AG04450 (cell line): ENCODE results near the gene DBNL. TPM values are rescaled to one million over a fixed set of nuclear protein-coding genes. Genes with fewer than 3 reads are reported as not detected.

ENCODE experiments used
- CTCF ChIA-PET: fragments of 300-600, 350-600 bp; formaldehyde crosslinking; extraction: SDS; loops from one replicate; lab custom pipeline; 2022; ENCODE audit warnings: antibody characterized with exemption, inconsistent platforms; lab: Charles Lee
- POLR2A ChIA-PET: fragments of 350-600 bp; formaldehyde crosslinking; extraction: SDS; loops from one replicate; lab custom pipeline; 2021; ENCODE audit warnings: antibody characterized with exemption, inconsistent platforms; lab: Yijun Ruan, JAX
- DNase-seq: peaks from one replicate; pipeline ENCODE4 v3.0.0-alpha.2; 2011; ENCODE audit warnings: low read depth, low spot score
- H3K27ac ChIP-seq: one replicate; pipeline ENCODE4 v1.5.1; 2012; ENCODE audit warnings: low read depth, low read length, control low read depth
- H3K27me3 ChIP-seq: one replicate; pipeline ENCODE4 v1.6.0; 2012; ENCODE audit warnings: low read length; ENCODE audit not compliant: control insufficient read depth, insufficient read depth
- H3K4me3 ChIP-seq: 2 replicates; pipeline ENCODE4 v1.5.1; 2011; ENCODE audit warnings: mild to moderate bottlenecking, low read depth, low read length, control low read depth
- H3K9me3 ChIP-seq: 2 replicates; pipeline ENCODE4 v1.5.1; 2012; ENCODE audit warnings: low read length; ENCODE audit not compliant: control insufficient read depth, insufficient read depth
- CTCF ChIP-seq: IDR thresholded peaks from 2 replicates; pipeline ENCODE4 v1.5.1; 2011; ENCODE audit warnings: low read depth, low read length, control low read depth, inconsistent platforms
- polyA plus RNA-seq: library from polyadenylated mRNA; depleted of rRNA; stranded (reverse); fragments of >200 nt; gene quantifications from 2 replicates; pipeline ENCODE4 v1.2.3, GENCODE V29; 2011

Gene DBNL
- polyA plus RNA-seq, 1 experiment: 76.1 TPM

DNA sequence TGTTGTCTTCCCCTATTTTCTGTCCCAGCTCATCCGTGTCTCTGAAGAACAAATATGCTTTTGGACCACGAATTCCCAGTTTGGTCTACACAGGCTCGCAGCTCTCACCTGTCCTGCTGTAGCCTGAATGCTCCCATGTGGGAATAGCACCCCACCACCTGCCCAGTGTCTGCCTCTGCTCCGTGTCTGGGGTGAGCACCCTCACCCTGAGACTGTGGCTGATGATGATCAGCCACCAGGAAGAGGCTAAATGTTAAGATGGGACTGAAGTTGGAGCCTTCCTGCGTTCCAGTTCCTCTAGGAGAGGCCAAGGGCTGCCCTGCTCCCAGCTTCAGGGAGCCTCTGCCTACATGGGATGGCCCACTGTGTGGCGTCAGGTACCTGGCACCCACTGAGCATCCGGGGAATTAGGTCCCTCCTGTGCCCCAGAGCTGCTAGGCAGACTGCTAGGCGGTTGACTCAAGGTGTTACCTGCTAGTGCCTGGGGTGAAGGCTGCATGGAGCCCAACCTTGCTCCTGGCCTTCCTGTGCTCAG lies 17.2 kb downstream of the DBNL start:
- Histone ChIP-seq H3K27me3 (peaks cover 8% of the 10 kb centered on the region), H3K27ac (no peak overlapping the region), H3K4me3 (no peak overlapping the region), H3K9me3 (no peaks in the 10 kb centered on the region)
- POLR2A ChIA-PET: no interaction called here
- no peak for TF ChIP-seq CTCF
- CTCF ChIA-PET: no interaction called here
- DNase-seq: no peak

DNA sequence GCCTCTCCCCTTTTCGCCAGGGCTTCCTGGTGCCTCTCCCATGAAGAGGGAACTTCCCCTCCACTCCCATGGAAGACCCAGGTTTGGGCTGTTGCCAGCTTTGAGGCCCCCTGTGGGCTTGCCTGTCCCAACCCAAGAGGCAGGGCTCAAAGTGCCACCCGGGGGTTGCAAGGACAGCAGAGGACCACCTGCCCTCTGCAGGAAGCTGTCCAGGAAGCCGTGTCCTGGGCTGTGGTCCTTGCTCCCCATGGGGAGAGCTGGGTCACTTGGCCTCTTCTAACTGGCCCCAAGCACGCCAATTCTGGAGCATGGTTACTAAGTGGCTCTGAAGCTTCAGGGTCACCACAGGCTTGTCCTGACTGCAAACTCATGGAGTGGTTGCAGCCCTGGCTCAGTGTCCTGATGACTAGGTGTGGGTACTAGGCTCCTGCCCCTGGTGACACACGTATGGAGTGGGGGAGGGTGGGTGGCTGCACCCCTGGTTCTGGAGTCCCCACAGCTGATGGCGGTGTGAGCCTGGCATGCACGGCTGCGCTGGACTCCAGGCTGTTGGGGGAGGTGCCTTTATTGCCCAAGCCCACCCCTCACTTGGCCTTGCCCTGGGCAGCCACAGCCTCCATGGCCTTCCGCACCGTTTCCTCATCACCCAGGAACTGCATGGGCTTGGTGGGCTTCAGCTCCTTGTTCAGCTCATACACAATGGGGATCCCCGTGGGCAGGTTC lies 17.8 kb downstream of the DBNL start:
- POLR2A ChIA-PET: no interaction called here
- no peak overlapping the region for H3K4me3 ChIP-seq
- CTCF ChIA-PET: no interaction called here
- H3K27ac ChIP-seq: no peak overlapping the region
- DNase-seq: no peak
- TF ChIP-seq CTCF: no peak
- peaks cover 8% of the 10 kb centered on the region for H3K27me3 ChIP-seq
- H3K9me3 ChIP-seq: no peaks in the 10 kb centered on the region

GRCh38 chr7:44062903-44063295 lies 18.4 kb downstream of the DBNL start:
- no peak for DNase-seq
- Histone ChIP-seq H3K9me3 (no peaks in the 10 kb centered on the region), H3K27me3 (peaks cover 8% of the 10 kb centered on the region), H3K27ac (no peak overlapping the region), H3K4me3 (no peak overlapping the region)
- CTCF ChIA-PET: no interaction called here
- no peak for TF ChIP-seq CTCF
- POLR2A ChIA-PET: no interaction called here

DNA sequence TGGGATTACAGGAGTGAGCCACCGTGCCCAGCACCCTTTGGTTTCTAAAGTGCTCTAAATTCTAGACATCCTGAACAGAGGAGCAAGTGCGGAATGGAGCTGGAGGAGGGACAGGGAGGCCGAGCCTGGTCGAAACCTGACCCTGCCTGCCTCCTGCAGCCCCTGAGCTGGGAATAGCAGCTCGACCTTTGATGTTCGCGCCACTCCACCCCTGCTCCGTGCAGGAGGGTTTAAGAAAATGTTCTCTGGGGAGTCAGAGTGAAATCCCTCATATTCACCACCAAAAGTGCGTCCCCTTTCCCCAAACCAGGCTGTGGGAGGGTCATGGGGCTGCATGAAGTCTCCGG lies 19.0 kb downstream of the DBNL start:
- no peak for DNase-seq
- Histone ChIP-seq H3K9me3 (no peaks in the 10 kb centered on the region), H3K4me3 (no peak overlapping the region), H3K27me3 (peaks cover 8% of the 10 kb centered on the region), H3K27ac (no peak overlapping the region)
- ChIA-PET CTCF (no interaction called here), POLR2A (no interaction called here)
- TF ChIP-seq CTCF: no peak

DNA sequence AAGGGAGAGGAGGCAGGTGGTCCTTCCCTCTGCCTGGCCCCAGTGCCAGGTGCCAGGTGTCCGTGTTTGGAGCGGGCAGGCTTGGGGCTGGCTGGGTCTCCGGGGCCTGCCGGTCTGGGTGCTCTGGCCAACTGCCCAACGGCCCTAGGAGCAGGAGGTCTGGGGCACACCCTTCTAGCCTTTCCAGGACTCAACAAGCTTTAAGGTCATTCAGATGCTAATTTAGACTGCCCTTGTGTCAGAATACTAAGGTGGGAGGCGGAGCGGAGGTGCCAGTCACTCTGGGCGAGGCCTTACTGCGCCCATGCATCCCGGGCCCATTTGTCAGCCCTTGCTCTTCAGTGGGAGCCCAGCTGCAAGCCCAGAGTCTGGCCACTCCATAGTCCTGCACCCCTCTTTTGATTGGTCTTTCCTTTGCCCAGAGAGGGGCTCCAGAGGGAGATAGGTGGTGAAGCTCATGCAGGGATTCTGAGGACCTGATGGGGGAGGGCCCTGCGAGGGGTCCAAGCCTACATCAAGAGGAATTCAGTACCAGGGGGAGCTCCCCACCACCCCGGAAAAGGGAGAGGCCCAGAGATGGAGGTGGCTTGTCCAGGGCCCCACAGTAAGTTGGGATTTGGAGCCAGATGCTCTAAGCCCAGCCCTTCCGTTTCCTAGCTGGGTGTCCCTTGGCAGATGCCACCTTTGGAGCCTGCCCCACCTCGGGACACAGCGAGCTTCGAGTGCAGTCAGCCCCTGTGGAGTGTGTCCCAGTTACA lies 19.6 kb downstream of the DBNL start:
- ChIA-PET CTCF (no interaction called here), POLR2A (no interaction called here)
- DNase-seq: no peak
- no peaks in the 10 kb centered on the region for H3K9me3 ChIP-seq
- TF ChIP-seq CTCF: no peak
- H3K27me3 ChIP-seq: peaks cover 8% of the 10 kb centered on the region
- H3K4me3 ChIP-seq: no peak overlapping the region
- no peak overlapping the region for H3K27ac ChIP-seq
